Activated naive CD4-positive, alpha-beta T cell treated with anti-CD3 and anti-CD28 coated beads for 36 hours (primary cell): ENCODE data around the gene KCNJ2. TPM values are rescaled to one million over a fixed set of nuclear protein-coding genes. Genes with fewer than 3 reads are reported as not detected.
A peak's percentile ranks its signal among the peaks of the same experiment; 100 is the strongest.

Experiments used
- CTCF ChIA-PET: fragments of 350-600 bp; sonication (Branson Sonifier 250); formaldehyde crosslinking; loops from one replicate; lab custom pipeline; 2021; ENCODE audit warnings: antibody characterized with exemption; lab: Charles Lee
- DNase-seq: peaks from one replicate; pipeline ENCODE4 v3.0.0-alpha.2; 2020
- H3K27ac Mint-ChIP-seq: one replicate; pipeline ENCODE4 v1.8.0; 2021; ENCODE audit warnings: mild to moderate bottlenecking, mixed read lengths
- H3K27me3 Mint-ChIP-seq: one replicate; pipeline ENCODE4 v1.8.0; 2021; ENCODE audit warnings: low read depth, mixed read lengths
- H3K36me3 Mint-ChIP-seq: one replicate; pipeline ENCODE4 v1.8.0; 2021; ENCODE audit warnings: low read depth, mixed read lengths
- H3K4me1 Mint-ChIP-seq: one replicate; pipeline ENCODE4 v1.8.0; 2021; ENCODE audit warnings: low read depth, mixed read lengths
- H3K4me3 Mint-ChIP-seq: one replicate; pipeline ENCODE4 v1.8.0; 2021; ENCODE audit warnings: mild to moderate bottlenecking, moderate library complexity, mixed read lengths
- H3K9me3 Mint-ChIP-seq: one replicate; pipeline ENCODE4 v1.8.0; 2021; ENCODE audit warnings: mixed read lengths
- intact Hi-C: fragments of 100-400 bp; cut with micrococcal nuclease; formaldehyde crosslinking; loops from one replicate; pipeline ENCODE4 v1.15.1; 2023
- total RNA-seq, 2 experiments: library from RNA; stranded (reverse); gene quantifications; one replicate each; pipeline ENCODE4 v1.2.3, GENCODE V29; 2021

KCNJ2 gene
- total RNA-seq, 2 experiments from 2014 or later, result not detected

GRCh38 chr17:70134777-70135176, 34.6 kb upstream of the KCNJ2 start:
- intact Hi-C loops, result loop anchor here (5.0 kb wide), 3 partner anchors 97 to 717 kb away; no protein-coding TSS in a partner anchor
- H3K27ac Mint-ChIP-seq, result no peak overlapping the region
- CTCF ChIA-PET, result interaction anchor here (0.6 kb wide), 1 partner anchor 566 kb away, joined by 4 read pairs; no protein-coding TSS in a partner anchor

GRCh38 chr17:70136131-70136530, 33.2 kb upstream of the KCNJ2 start:
- CTCF ChIA-PET, result interaction anchor here (0.6 to 0.8 kb wide), 3 partner anchors 24 to 113 kb away, joined by 3 to 5 read pairs (median 4); no protein-coding TSS in a partner anchor
- H3K36me3 Mint-ChIP-seq, result no peaks in the 10 kb centered on the region
- H3K9me3 Mint-ChIP-seq, result no peaks in the 10 kb centered on the region
- H3K27ac Mint-ChIP-seq, result no peak overlapping the region
- H3K4me3 Mint-ChIP-seq, result no peak overlapping the region
- H3K4me1 Mint-ChIP-seq, result peaks cover 18% of the 10 kb centered on the region
- DNase-seq, result no peak
- intact Hi-C loops, result loop anchor here (2.0 to 5.0 kb wide), 6 partner anchors 99 to 809 kb away; partner anchors contain the start of gene ABCA5
- H3K27me3 Mint-ChIP-seq, result no peaks in the 10 kb centered on the region

More at GRCh38 chr17:70134777-70135176, 34.6 kb upstream of the KCNJ2 start:
- H3K27me3 Mint-ChIP-seq, result no peaks in the 10 kb centered on the region
- no peaks in the 10 kb centered on the region for H3K36me3 Mint-ChIP-seq
- H3K9me3 Mint-ChIP-seq, result no peaks in the 10 kb centered on the region
- H3K4me1 Mint-ChIP-seq, result peaks cover 18% of the 10 kb centered on the region
- no peak overlapping the region for H3K4me3 Mint-ChIP-seq
- no peak for DNase-seq

- CTCF ChIA-PET, result interaction anchor here (0.6 to 0.7 kb wide), 2 partner anchors 74 to 273 kb away, joined by 3 to 4 read pairs; no protein-coding TSS in a partner anchor
- Mint-ChIP-seq H3K4me1 (peaks cover 18% of the 10 kb centered on the region), H3K9me3 (no peaks in the 10 kb centered on the region), H3K36me3 (no peaks in the 10 kb centered on the region), H3K27me3 (no peaks in the 10 kb centered on the region), H3K4me3 (no peak overlapping the region), H3K27ac (no peak overlapping the region)
- peak; percentile 59 for DNase-seq
- intact Hi-C loops, result loop anchor here (2.0 to 5.0 kb wide), 6 partner anchors 100 to 811 kb away; partner anchors contain the start of gene ABCA5
These were observed 31.7 kb upstream of the KCNJ2 start for GRCh38 chr17:70137451-70138230.

- no peak overlapping the region for H3K4me3 Mint-ChIP-seq
These were observed 31.0 kb upstream of the KCNJ2 start for GRCh38 chr17:70138291-70138865.

GRCh38 chr17:70139449-70139993, 29.8 kb upstream of the KCNJ2 start:
- no peak overlapping the region for H3K27ac Mint-ChIP-seq
- no peak overlapping the region for H3K4me3 Mint-ChIP-seq
- no peaks in the 10 kb centered on the region for H3K9me3 Mint-ChIP-seq
- CTCF ChIA-PET, result interaction anchor here (0.7 kb wide), 1 partner anchor 58 kb away, joined by 3 read pairs; no protein-coding TSS in a partner anchor
- H3K27me3 Mint-ChIP-seq, result no peaks in the 10 kb centered on the region
- no peaks in the 10 kb centered on the region for H3K36me3 Mint-ChIP-seq
- intact Hi-C loops, result loop anchor here (5.0 kb wide), 3 partner anchors 102 to 722 kb away; no protein-coding TSS in a partner anchor
- peaks cover 18% of the 10 kb centered on the region for H3K4me1 Mint-ChIP-seq
- DNase-seq, result no peak

More at GRCh38 chr17:70138291-70138865, 31.0 kb upstream of the KCNJ2 start:
- Mint-ChIP-seq H3K36me3 (no peaks in the 10 kb centered on the region), H3K4me1 (peaks cover 18% of the 10 kb centered on the region), H3K9me3 (no peaks in the 10 kb centered on the region), H3K27ac (no peak overlapping the region), H3K27me3 (no peaks in the 10 kb centered on the region)
- intact Hi-C loops, result loop anchor here (5.0 kb wide), 3 partner anchors 101 to 721 kb away; no protein-coding TSS in a partner anchor
- DNase-seq, result no peak
- CTCF ChIA-PET, result interaction anchor here (0.7 kb wide), 1 partner anchor 74 kb away, joined by 3 read pairs; no protein-coding TSS in a partner anchor

- Mint-ChIP-seq H3K4me3 (no peak overlapping the region), H3K9me3 (no peaks in the 10 kb centered on the region), H3K4me1 (no peaks in the 10 kb centered on the region), H3K36me3 (no peaks in the 10 kb centered on the region), H3K27ac (no peak overlapping the region), H3K27me3 (peaks cover 2% of the 10 kb centered on the region)
- CTCF ChIA-PET, result interaction anchor here (1.9 kb wide), 1 partner anchor 576 kb away, joined by 9 read pairs; no protein-coding TSS in a partner anchor
- intact Hi-C loops, result loop anchor here (1.0 kb wide), 2 partner anchors 537 to 575 kb away; no protein-coding TSS in a partner anchor
- no peak for DNase-seq
These were observed 25.0 kb upstream of the KCNJ2 start for GRCh38 chr17:70144260-70144846.

- Mint-ChIP-seq H3K4me3 (no peak overlapping the region), H3K36me3 (no peaks in the 10 kb centered on the region), H3K27me3 (peaks cover 6% of the 10 kb centered on the region), H3K4me1 (no peaks in the 10 kb centered on the region), H3K9me3 (no peaks in the 10 kb centered on the region), H3K27ac (no peak overlapping the region)
- intact Hi-C loops, result no loop called here
- CTCF ChIA-PET, result no interaction called here
- no peak for DNase-seq
These were observed 16.1 kb upstream of the KCNJ2 start for GRCh38 chr17:70153210-70153609.

- DNase-seq, result no peak
- no peaks in the 10 kb centered on the region for H3K4me1 Mint-ChIP-seq
- CTCF ChIA-PET, result no interaction called here
- no peak overlapping the region for H3K4me3 Mint-ChIP-seq
- no peak overlapping the region for H3K27ac Mint-ChIP-seq
- H3K36me3 Mint-ChIP-seq, result no peaks in the 10 kb centered on the region
- peaks cover 17% of the 10 kb centered on the region for H3K27me3 Mint-ChIP-seq
- intact Hi-C loops, result no loop called here
- no peaks in the 10 kb centered on the region for H3K9me3 Mint-ChIP-seq
These were observed 12.2 kb upstream of the KCNJ2 start for GRCh38 chr17:70157151-70157550.

GRCh38 chr17:70158180-70158579, 11.2 kb upstream of the KCNJ2 start:
- CTCF ChIA-PET, result interaction anchor here (0.5 kb wide), 1 partner anchor 574 kb away, joined by 3 read pairs; no protein-coding TSS in a partner anchor
- Mint-ChIP-seq H3K4me1 (no peaks in the 10 kb centered on the region), H3K4me3 (no peak overlapping the region)

GRCh38 chr17:70158591-70158990, 10.7 kb upstream of the KCNJ2 start:
- H3K4me1 Mint-ChIP-seq, result no peaks in the 10 kb centered on the region
- H3K9me3 Mint-ChIP-seq, result no peaks in the 10 kb centered on the region
- no peak overlapping the region for H3K27ac Mint-ChIP-seq
- CTCF ChIA-PET, result interaction anchor here (0.5 kb wide), 1 partner anchor 575 kb away, joined by 3 read pairs; no protein-coding TSS in a partner anchor
- intact Hi-C loops, result no loop called here
- DNase-seq, result no peak
- H3K27me3 Mint-ChIP-seq, result peaks cover 14% of the 10 kb centered on the region
- H3K36me3 Mint-ChIP-seq, result no peaks in the 10 kb centered on the region
- no peak overlapping the region for H3K4me3 Mint-ChIP-seq

More at GRCh38 chr17:70158180-70158579, 11.2 kb upstream of the KCNJ2 start:
- H3K36me3 Mint-ChIP-seq, result no peaks in the 10 kb centered on the region
- H3K9me3 Mint-ChIP-seq, result no peaks in the 10 kb centered on the region
- intact Hi-C loops, result no loop called here
- no peak overlapping the region for H3K27ac Mint-ChIP-seq
- H3K27me3 Mint-ChIP-seq, result peaks cover 13% of the 10 kb centered on the region
- no peak for DNase-seq

GRCh38 chr17:70159980-70160379, 9.4 kb upstream of the KCNJ2 start:
- CTCF ChIA-PET, result interaction anchor here (0.5 kb wide), 1 partner anchor 24 kb away, joined by 3 read pairs; no protein-coding TSS in a partner anchor
- Mint-ChIP-seq H3K4me3 (no peak overlapping the region), H3K36me3 (no peaks in the 10 kb centered on the region), H3K4me1 (no peaks in the 10 kb centered on the region), H3K27me3 (peaks cover 16% of the 10 kb centered on the region), H3K27ac (no peak overlapping the region), H3K9me3 (no peaks in the 10 kb centered on the region)
- DNase-seq, result no peak
- intact Hi-C loops, result no loop called here
